ENCODE measurements around the gene FRMD1. TPM values are rescaled to one million over a fixed set of nuclear protein-coding genes. Genes with fewer than 3 reads are reported as not detected.

Gene FRMD1
- total and polyA plus RNA-seq, 12 donors: 0.12 to 1.3 (median 0.21) TPM; not detected in 4

DNA sequence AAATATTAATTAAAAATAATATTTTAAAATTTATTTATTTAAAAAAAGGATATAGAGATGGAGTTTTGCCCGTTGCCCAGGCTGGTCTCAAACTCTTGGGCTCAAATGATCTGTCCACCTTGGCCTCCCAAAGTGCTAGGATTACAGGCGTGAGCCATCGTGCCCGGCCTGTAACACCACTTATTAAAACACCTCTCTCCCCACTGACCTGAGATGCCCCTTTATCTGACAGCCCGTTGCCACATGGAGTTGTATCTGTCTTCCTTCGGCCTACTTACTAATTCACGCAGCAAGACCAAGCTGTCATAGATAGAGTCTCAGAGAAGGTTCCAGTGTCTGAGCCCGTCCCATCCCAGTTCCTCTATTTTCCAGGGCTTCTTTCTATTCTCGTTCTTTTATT lies 50.8 kb downstream of the FRMD1 start:
- no peak overlapping the region for H3K4me3 ChIP-seq
- WGBS, 2 donors: 92 to 93% methylated on average over 9 of the region's 9 CpGs
- peaks cover 0 to 38% (median 27%) of the 10 kb centered on the region in 9 donors for H3K4me1 ChIP-seq
- no peak for DNase-seq
- H3K36me3 ChIP-seq: no peaks in the 10 kb centered on the region
- ATAC-seq: no peak
- no peak overlapping the region for H3K27ac ChIP-seq
- intact Hi-C loops (cut with DNase I): no loop called here
- TF ChIP-seq, protein P1, sequence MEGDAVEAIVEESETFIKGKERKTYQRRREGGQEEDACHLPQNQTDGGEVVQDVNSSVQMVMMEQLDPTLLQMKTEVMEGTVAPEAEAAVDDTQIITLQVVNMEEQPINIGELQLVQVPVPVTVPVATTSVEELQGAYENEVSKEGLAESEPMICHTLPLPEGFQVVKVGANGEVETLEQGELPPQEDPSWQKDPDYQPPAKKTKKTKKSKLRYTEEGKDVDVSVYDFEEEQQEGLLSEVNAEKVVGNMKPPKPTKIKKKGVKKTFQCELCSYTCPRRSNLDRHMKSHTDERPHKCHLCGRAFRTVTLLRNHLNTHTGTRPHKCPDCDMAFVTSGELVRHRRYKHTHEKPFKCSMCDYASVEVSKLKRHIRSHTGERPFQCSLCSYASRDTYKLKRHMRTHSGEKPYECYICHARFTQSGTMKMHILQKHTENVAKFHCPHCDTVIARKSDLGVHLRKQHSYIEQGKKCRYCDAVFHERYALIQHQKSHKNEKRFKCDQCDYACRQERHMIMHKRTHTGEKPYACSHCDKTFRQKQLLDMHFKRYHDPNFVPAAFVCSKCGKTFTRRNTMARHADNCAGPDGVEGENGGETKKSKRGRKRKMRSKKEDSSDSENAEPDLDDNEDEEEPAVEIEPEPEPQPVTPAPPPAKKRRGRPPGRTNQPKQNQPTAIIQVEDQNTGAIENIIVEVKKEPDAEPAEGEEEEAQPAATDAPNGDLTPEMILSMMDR (IDR thresholded peaks at IDR 0.05): no peak
- H3K27me3 ChIP-seq: no peaks in the 10 kb centered on the region
- H3K9me3 ChIP-seq: no peaks in the 10 kb centered on the region

DNA sequence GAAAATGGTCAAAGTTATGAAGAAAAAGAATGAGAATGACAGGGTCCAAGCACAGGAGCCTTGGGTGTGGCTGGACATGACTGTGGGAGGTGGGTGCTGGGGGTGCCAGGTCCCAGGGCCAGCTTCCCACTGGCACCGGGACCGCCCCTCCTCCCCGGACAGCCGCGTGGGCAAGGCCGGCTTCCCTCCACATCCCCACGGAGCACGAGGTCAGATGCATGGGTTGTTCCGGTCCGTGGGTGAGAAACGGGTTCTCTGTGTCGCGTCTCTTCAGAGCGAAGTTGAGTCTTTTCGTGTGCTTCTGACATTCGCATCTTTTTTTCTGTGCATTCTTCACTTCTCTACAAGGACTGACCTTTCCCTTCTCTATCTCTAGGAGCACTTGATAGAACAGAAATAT lies 51.5 kb downstream of the FRMD1 start:
- no peaks in the 10 kb centered on the region for H3K9me3 ChIP-seq
- TF ChIP-seq, protein P1 (IDR thresholded peaks at IDR 0.05): no peak
- no peak for DNase-seq
- H3K27me3 ChIP-seq: no peaks in the 10 kb centered on the region
- H3K4me1 ChIP-seq: peaks cover 0 to 31% (median 21%) of the 10 kb centered on the region in 9 donors
- H3K27ac ChIP-seq: no peak overlapping the region
- no peak overlapping the region for H3K4me3 ChIP-seq
- intact Hi-C loops (cut with DNase I): no loop called here
- WGBS, 2 donors: 92 to 93% methylated on average over 16 of the region's 16 CpGs
- ATAC-seq: no peak
- no peaks in the 10 kb centered on the region for H3K36me3 ChIP-seq

DNA sequence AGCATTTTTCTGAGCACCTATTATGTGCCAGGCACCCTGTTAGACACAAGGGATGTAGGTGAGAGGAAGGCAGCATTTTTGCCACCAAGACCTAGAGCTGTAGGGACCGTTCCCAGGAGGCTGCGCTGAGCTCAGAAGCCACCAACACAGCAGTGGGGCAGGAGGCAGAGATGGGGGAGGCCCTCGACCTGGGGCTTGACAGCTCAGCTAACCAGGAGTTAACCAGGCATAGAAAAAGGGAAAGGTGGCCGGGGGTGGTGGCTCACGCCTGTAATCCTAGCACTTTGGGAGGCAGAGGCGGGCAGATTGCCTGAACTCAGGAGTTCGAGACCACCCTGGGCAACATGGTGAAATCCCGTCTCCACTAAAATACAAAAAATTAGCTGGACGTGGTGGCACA lies 52.1 kb downstream of the FRMD1 start:
- Histone ChIP-seq H3K9me3 (no peaks in the 10 kb centered on the region), H3K27me3 (no peaks in the 10 kb centered on the region), H3K4me3 (no peak overlapping the region), H3K4me1 (peaks cover 0 to 25% (median 15%) of the 10 kb centered on the region in 9 donors), H3K36me3 (no peaks in the 10 kb centered on the region), H3K27ac (no peak overlapping the region)
- DNase-seq (no peak), ATAC-seq (no peak)
- intact Hi-C loops (cut with DNase I): no loop called here
- TF ChIP-seq, protein P1 (IDR thresholded peaks at IDR 0.05): no peak
- 95 to 97% methylated on average over 9 of the region's 9 CpGs for WGBS, 2 donors

DNA sequence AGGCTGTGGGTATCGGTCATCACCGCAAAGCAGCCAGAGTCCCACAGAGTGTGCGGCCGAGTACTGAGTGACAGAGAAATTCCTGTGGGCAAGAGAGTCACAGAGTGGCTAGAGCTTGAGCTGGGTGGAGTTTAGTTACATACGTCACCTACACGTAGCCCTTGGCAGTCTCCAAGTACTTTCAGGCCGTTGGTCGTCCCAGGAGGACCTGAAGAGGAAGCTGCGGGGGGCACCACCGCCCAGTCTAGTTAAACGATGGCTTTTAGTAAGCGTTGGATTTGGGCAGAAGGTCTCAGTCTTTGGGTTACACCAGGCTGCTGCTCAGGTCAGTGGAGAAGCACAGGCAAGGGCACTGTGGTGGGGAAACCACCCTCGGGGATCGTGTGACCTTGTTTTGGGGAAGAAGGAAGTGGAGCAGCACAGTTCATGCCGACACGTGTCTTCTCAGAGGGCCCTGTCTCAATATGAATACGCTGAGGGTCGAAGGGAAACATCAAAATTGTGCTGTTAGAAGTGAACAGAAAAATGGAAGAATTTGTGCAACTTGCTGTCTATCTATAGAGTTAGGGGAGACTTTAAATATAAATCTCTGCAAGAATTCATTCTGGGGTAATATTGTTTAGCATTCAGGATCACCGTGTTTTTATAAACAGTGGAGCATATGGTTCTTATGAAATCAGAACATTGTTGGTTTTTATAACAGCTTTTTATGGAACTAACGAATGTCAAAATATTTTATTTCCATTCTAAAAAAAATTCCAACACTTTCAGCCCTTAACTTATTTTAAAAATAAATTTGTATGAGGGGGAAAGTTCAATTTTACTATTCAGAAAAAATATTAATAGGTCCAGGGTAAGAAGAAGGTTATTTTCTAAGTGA lies 52.9 kb downstream of the FRMD1 start:
- DNase-seq (no peak), ATAC-seq (no peak)
- TF ChIP-seq, protein P1 (IDR thresholded peaks at IDR 0.05): no peak
- intact Hi-C loops (cut with DNase I): no loop called here
- H3K27me3 ChIP-seq: no peaks in the 10 kb centered on the region
- no peak overlapping the region for H3K4me3 ChIP-seq
- H3K9me3 ChIP-seq: no peaks in the 10 kb centered on the region
- H3K27ac ChIP-seq: no peak overlapping the region
- peaks cover 0 to 16% (median 6%) of the 10 kb centered on the region in 9 donors for H3K4me1 ChIP-seq
- H3K36me3 ChIP-seq: no peaks in the 10 kb centered on the region
- 92 to 93% methylated on average over 20 of the region's 20 CpGs for WGBS, 2 donors

All from heart right ventricle (tissue), 16 donors.